NCI-H82 treated with DMSO at 0.1 percent for 48 hours (cell line): Measurements from ENCODE around the gene DMRTC1.
"Not testable (repeated sequence)": the region's sequence is repeated elsewhere in the genome, so short reads cannot be mapped to it uniquely, and the experiment has no call there.

ENCODE experiments used
- DNase-seq: peaks from one replicate; lab custom pipeline; 2025; ENCODE audit not compliant: unreplicated experiment; lab: John Stamatoyannopoulos, UW

Gene DMRTC1

GRCh38 chrX:72943819-72944169 lies at the start of gene DMRTC1:
DMRTC1 (minus strand) TSS chrX:72943837; CDS start chrX:72875694, 68,143 bp downstream.
- not testable (repeated sequence) for DNase-seq

GRCh38 chrX:72980894-72981469 lies 37.3 kb upstream of the DMRTC1 start:
- DNase-seq: not testable (repeated sequence)

GRCh38 chrX:72974885-72975284 lies 31.2 kb upstream of the DMRTC1 start:
- not testable (repeated sequence) for DNase-seq

DNA sequence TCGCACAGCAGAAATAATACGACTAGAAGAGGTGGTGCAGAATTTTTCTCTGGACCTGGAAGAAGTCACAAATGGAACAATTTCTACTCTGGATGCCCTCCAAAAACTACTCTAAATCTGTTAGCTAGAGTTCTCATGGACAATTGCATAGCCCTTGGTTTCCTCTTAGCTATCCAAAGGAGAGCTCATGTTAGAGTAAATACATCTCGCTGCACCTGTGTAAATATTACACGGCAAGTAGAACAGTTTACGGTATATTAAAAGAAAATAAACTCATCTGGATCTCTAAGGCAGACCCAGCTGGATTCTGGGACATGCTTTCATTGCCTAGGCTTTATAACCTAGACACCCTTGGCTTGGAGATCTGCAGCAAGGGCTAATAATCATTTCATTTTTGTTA lies 28.2 kb upstream of the DMRTC1 start:
- DNase-seq: not testable (repeated sequence)

DNA sequence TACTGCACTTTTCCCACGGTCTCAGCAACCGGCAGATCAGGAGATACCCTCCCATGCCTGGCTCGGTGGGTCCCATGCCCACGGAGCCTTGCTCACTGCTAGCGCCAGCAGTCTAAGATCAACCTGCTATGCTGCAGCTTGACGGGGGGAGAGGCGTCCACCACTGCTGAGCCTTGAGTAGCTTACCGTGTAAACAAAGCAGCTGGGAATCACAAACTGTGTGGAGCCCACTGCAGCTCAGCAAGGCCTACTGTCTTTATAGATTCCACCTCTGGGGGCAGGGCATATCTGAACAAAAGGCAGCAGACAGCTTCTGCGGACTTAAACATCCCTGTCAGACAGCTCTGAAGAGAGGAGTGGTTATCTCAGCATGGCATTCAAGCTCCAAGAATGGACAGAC lies 16.3 kb upstream of the DMRTC1 start:
- not testable (repeated sequence) for DNase-seq

DNA sequence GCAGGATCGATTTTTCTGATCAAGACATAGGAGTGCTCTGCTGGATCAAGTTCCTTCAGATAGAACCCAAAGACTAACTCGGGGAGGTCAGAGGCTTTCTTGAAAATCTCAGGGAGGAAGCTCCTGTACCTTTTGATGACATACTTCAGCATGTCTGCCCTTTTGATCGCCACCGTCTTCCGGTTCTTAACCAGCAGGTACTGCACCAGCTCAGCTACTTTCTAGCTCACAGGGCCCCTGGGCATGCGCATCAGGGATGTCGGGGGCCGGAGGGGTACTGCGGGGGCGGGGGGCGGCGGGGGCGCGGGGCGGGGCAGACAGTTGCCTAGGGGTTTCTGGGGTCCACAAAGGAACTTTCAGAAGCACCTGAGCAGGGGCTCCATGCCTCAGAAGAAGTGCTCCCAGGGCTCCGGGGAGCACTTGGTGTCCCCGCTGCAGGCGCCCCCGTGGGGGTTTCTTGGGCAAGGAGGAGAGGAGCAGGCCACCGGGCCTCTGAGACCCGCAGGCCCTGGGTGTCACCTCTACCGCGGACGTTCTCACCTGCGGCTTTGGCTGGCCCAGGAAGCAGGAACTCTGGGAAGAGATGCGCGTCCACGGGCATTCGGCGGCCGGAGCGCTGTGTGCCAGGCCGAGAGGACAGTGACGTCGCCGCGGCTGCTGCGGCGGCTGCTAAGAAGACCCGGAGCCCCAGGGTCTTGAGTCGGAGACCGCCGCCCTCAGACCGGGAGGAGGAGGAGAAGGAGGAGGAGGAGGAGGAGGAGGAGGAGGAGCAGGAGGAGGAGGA lies 410 bp downstream of the DMRTC1 start:
- DNase-seq: not testable (repeated sequence)

DNA sequence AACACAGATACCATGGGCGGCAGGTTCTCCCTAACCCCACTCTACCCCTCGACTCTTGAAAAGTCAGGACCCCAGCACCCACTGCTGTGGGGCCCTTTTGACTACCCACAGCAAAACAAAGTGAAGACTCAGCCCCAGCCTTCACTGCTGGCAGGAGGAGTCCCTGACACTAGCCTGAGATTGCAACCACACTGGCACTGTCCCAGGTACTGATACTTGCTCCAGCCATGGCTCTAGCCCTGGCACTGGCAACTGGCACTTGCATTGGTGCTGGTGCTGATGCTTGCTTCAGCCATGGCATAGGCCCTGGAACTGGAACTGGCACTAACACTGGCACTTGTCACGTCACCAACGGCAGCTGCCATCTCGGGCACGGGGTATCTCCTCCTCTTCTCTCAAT lies 1.4 kb downstream of the DMRTC1 start:
- not testable (repeated sequence) for DNase-seq

GRCh38 chrX:72937906-72938305 lies 5.7 kb downstream of the DMRTC1 start, which contains the start of gene FAM236A:
FAM236A (plus strand) TSS chrX:72938206; CDS start chrX:72938263, 57 bp downstream.
- DNase-seq: not testable (repeated sequence)

GRCh38 chrX:72936882-72937455 lies 6.7 kb downstream of the DMRTC1 start:
- not testable (repeated sequence) for DNase-seq

DNA sequence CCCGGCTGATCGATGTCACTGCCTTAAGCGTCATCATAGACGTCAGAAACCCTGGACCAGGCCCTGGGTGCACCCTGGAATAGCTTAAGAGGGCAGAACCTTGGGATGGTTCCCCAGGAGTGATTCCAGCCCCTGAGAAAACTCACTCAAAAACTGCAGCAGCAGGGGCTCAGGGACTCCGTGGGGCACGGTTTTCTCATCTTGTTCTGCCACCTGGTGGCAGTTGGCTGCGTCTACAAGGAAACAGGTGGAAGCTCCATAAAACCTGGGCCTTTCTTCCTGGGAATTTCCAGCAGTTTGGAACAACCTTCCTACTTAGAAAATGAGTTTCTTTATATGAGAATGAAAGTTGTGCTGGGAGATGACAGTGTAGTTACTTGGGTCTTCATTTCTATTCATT lies 7.2 kb downstream of the DMRTC1 start:
- not testable (repeated sequence) for DNase-seq

DNA sequence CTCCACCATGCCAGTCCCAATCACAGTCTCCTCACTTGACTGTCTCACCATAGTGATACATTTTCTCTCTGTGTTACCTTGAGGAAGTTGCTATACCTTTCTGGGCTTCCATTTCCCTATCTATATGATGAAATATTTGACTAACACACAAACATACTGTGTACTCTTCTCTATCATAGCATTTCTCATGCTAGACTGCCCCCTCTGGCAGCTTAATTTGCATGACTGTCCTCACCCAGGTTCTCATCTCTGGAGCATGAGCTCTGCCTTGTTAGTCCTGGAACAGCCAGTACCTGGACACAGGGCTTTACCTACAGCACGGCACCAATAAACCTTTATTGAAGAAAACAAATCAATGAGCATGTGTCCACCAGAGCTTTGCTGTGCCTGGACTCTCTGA lies 11.4 kb downstream of the DMRTC1 start:
- DNase-seq: not testable (repeated sequence)

- not testable (repeated sequence) for DNase-seq
Observed at GRCh38 chrX:72916096-72916495, 27.5 kb downstream of the DMRTC1 start.

DNA sequence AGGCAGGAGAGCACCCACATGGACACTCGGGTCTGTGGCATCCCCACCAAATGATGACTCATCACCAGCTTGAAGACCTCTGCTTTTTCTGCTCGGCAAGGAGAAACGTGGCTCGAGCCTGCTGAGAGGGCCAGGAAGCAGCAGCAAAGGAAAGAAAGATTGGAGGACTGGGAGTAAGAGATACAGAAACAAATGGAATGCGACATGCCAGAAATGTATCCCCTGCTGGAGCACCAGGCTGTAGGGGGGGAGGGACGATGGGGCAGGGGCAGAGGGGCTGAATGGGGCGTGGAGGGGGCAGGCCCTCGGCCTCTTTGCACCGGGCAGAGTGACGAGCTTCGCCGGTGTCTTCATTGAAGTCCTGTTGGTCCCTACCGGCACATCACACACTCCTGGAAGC lies 31.3 kb downstream of the DMRTC1 start, which contains the start of gene FAM236C:
FAM236C (plus strand) TSS at position 301 of the 400 bp plus-strand sequence. CDS start 100 bp downstream, outside the sequence.
- DNase-seq: not testable (repeated sequence)

- DNase-seq: not testable (repeated sequence)
Observed at GRCh38 chrX:72889740-72890139, 53.9 kb downstream of the DMRTC1 start.

DNA sequence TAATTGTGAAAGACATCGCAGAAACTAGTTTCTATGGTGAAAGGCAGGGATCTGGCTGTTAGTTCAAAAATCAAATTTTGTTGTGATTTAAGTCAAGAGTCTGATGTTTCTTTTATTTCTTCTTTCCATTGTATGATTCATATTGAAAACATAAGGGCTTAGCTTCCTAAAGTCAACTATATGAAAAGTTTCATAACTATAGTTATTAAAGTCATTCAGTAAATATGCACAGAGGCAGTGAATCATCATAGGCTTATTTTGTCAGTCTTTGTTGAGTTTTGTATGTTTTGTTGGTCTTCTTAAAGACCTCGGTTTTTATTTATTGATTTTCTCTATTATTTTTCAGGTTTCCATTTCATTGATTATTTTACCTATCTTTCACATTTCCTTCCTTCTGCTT lies 60.7 kb downstream of the DMRTC1 start:
- DNase-seq: not testable (repeated sequence)

DNA sequence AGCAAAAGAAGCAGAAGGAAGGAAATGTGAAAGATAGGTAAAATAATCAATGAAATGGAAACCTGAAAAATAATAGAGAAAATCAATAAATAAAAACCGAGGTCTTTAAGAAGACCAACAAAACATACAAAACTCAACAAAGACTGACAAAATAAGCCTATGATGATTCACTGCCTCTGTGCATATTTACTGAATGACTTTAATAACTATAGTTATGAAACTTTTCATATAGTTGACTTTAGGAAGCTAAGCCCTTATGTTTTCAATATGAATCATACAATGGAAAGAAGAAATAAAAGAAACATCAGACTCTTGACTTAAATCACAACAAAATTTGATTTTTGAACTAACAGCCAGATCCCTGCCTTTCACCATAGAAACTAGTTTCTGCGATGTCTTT lies 106.1 kb downstream of the DMRTC1 start:
- not testable (repeated sequence) for DNase-seq

GRCh38 chrX:72830701-72831100 lies 112.9 kb downstream of the DMRTC1 start:
- not testable (repeated sequence) for DNase-seq
